Measurements from ENCODE around the gene NINJ1.

DNA sequence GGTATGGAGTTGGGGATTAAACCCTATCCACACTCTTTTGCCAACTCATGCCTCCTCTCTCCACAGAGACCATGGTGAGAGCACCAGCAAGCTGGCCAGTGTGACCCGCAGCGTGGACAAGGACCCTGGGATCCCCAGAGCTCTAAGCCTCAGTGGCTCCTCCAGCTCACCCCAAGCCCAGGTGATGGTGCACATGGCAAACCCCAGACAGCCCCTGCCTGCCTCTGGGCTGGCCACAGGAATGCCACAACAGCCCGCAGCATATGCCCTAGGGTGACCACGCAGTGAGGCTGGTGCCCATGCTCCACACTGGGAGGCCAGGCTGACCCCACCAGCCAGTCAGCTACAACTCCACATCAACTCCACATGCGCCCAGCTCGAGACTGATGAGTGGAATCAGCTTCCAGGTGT, 49.6 kb downstream of the NINJ1 start:
- no peak for TF ChIP-seq POLR2AphosphoS5 (IDR thresholded peaks at IDR 0.05)
- TF ChIP-seq CTCF (IDR thresholded peaks at IDR 0.05) = no peak
